Prostate gland (tissue), 2 donors: ENCODE data around the gene CHTOP. TPM values are rescaled to one million over a fixed set of nuclear protein-coding genes. Genes with fewer than 3 reads are reported as not detected.
A peak's percentile ranks its signal among the peaks of the same experiment; 100 is the strongest.

ENCODE experiments used
- DNase-seq: peaks from one replicate; pipeline ENCODE4 v3.0.0-alpha.2; 2019; ENCODE audit warnings: low spot score
- H3K27ac ChIP-seq, 2 donors: fragments of 200-600 bp; sonication (generic); 2 replicates each; pipeline ENCODE4 v1.5.1; 2017 to 2019
- H3K27me3 ChIP-seq: fragments of 200-600 bp; sonication (generic); replicated peaks from 2 replicates; pipeline ENCODE4 v1.5.1; 2019; ENCODE audit not compliant: insufficient read depth
- H3K36me3 ChIP-seq, 2 donors: fragments of 200-600 bp; sonication (generic); 1 replicate in 1 of 2; 2 replicates in 1 of 2; pipeline versions ENCODE4 v1.5.1 to v1.8.1; 2017 to 2019
- H3K4me1 ChIP-seq: fragments of 200-600 bp; sonication (generic); replicated peaks from 2 replicates; pipeline ENCODE4 v1.5.1; 2019
- H3K4me3 ChIP-seq, 2 donors: fragments of 200-600 bp; sonication (generic); 2 replicates each; pipeline ENCODE4 v1.5.1; 2017 to 2019
- H3K9me3 ChIP-seq: fragments of 200-600 bp; sonication (generic); 2 replicates; pipeline ENCODE4 v1.5.1; 2017
- CTCF ChIP-seq, 4 experiments: fragments of 200-600 bp in 2 of 4; fragments of 450-650 bp in 2 of 4; sonication (generic) in 2 of 4; IDR thresholded peaks; 1 replicate in 3 of 4; 2 replicates in 1 of 4; pipeline ENCODE4 v1.5.1; 2016 to 2019; ENCODE audit warnings: antibody characterized with exemption in 4 of 4, mild to moderate bottlenecking in 2 of 4, moderate library complexity in 2 of 4
- POLR2A ChIP-seq: fragments of 450-650 bp; IDR thresholded peaks from one replicate; pipeline ENCODE4 v1.6.1; 2016; ENCODE audit warnings: antibody characterized with exemption, mild to moderate bottlenecking
- POLR2AphosphoS5 ChIP-seq: sonication (generic); formaldehyde crosslinking; IDR thresholded peaks from one replicate; pipeline ENCODE4 v1.6.1; 2017; ENCODE audit warnings: antibody characterized with exemption
- WGBS: methylation state at CpG from one replicate; pipeline ENCODE4 v1.1.5; 2018; 5-methylcytosine and 5-hydroxymethylcytosine counted together
- intact Hi-C: fragments of 100-400 bp; cut with DNase I; formaldehyde crosslinking; loops from one replicate; pipeline ENCODE4 v1.14.2; 2022
- total RNA-seq, 2 donors: library from RNA; depleted of rRNA; stranded (reverse); fragments of >200 nt; gene quantifications; one replicate each; pipeline ENCODE4 v1.1.0, GENCODE V29; 2016

The CHTOP gene
- total RNA-seq, 2 donors from 2014 or later, result 60.6 to 74.4 TPM

GRCh38 chr1:153602749-153603148 lies 31.1 kb upstream of the CHTOP start:
- TF ChIP-seq POLR2AphosphoS5 (no peak), CTCF (IDR thresholded peaks at IDR 0.05) (no peak), POLR2A (no peak)
- Histone ChIP-seq H3K4me3 (no peak overlapping the region), H3K27ac (no peak overlapping the region), H3K4me1 (no peaks in the 10 kb centered on the region), H3K36me3 (peaks cover 0 to 6% of the 10 kb centered on the region in 2 donors), H3K27me3 (no peaks in the 10 kb centered on the region), H3K9me3 (no peaks in the 10 kb centered on the region)
- no peak for DNase-seq
- 94% methylated on average over 6 of the region's 6 CpGs for WGBS
- intact Hi-C loops, result no loop called here

- no peak overlapping the region for H3K4me3 ChIP-seq
- no peak for DNase-seq
- peaks cover 4% of the 10 kb centered on the region for H3K4me1 ChIP-seq
- no peaks in the 10 kb centered on the region for H3K9me3 ChIP-seq
- H3K36me3 ChIP-seq, result peaks cover 0 to 7% of the 10 kb centered on the region in 2 donors
- no peak overlapping the region for H3K27ac ChIP-seq
- TF ChIP-seq CTCF (IDR thresholded peaks at IDR 0.05) (no peak), POLR2AphosphoS5 (no peak), POLR2A (no peak)
- intact Hi-C loops, result no loop called here
- WGBS, result 92% methylated on average over 11 of the region's 11 CpGs
- no peaks in the 10 kb centered on the region for H3K27me3 ChIP-seq
Measured at GRCh38 chr1:153606194-153606593, 27.7 kb upstream of the CHTOP start.

GRCh38 chr1:153607381-153607780 lies 26.5 kb upstream of the CHTOP start:
- no peak overlapping the region for H3K27ac ChIP-seq
- H3K9me3 ChIP-seq, result no peaks in the 10 kb centered on the region
- 93% methylated on average over 8 of the region's 8 CpGs for WGBS
- H3K4me3 ChIP-seq, result no peak overlapping the region
- peaks cover 4% of the 10 kb centered on the region for H3K4me1 ChIP-seq
- no peak for DNase-seq
- H3K27me3 ChIP-seq, result no peaks in the 10 kb centered on the region
- TF ChIP-seq POLR2AphosphoS5 (no peak), CTCF (IDR thresholded peaks at IDR 0.05) (no peak), POLR2A (no peak)
- intact Hi-C loops, result no loop called here
- H3K36me3 ChIP-seq, result peaks cover 0 to 7% of the 10 kb centered on the region in 2 donors

DNA sequence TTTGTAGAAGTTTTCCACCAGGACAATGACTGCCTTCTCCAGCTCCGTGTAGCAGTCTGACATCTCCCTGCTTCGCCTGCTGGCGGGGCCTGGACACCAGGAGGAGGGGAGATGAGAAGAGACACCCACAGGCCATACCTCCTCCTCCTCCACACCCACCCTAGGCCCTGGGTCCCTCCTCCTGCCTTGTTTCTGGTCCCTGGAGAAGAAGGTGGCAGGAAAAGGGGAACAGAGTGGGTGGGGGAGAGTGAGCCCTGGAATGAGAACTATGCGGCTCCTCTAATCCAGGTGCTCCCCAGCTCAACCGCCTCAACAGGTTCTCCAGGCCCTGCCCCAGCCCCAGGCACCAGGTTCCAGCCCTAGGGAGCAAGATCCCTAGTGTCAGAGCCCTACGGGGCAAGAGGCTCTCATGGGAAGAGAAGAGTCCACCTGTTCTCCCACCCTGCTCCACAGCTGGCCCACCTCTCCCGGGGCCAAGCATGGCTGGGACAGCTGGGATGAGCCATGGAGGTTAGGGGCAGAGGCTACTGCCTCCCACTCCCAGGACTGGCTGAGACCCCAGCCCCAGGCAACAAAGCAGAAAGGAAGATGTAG lies 25.7 kb upstream of the CHTOP start:
- H3K27ac ChIP-seq, result peak overlapping the region; percentile 75 to 77
- intact Hi-C loops, result no loop called here
- no peaks in the 10 kb centered on the region for H3K27me3 ChIP-seq
- TF ChIP-seq POLR2AphosphoS5 (no peak), CTCF (IDR thresholded peaks at IDR 0.05) (no peak), POLR2A (no peak)
- H3K9me3 ChIP-seq, result no peaks in the 10 kb centered on the region
- H3K4me3 ChIP-seq, result peak overlapping the region in 1 of 2 donors; percentile 13
- no peak for DNase-seq
- H3K4me1 ChIP-seq, result peaks cover 4% of the 10 kb centered on the region
- 54% methylated on average over 7 of the region's 7 CpGs for WGBS
- peaks cover 0 to 7% of the 10 kb centered on the region in 2 donors for H3K36me3 ChIP-seq
